LNCAP (cell line): ENCODE results near the gene SPATA7.

Experiments used
- TF ChIP-seq, protein P1 (sequence below): fragments of 450-650 bp; IDR thresholded peaks from 2 replicates; pipeline ENCODE4 v1.5.1; 2017; ENCODE audit warnings: mild to moderate bottlenecking

The SPATA7 gene

GRCh38 chr14:88354358-88354757, 31.1 kb upstream of the SPATA7 start:
- TF ChIP-seq, protein P1, sequence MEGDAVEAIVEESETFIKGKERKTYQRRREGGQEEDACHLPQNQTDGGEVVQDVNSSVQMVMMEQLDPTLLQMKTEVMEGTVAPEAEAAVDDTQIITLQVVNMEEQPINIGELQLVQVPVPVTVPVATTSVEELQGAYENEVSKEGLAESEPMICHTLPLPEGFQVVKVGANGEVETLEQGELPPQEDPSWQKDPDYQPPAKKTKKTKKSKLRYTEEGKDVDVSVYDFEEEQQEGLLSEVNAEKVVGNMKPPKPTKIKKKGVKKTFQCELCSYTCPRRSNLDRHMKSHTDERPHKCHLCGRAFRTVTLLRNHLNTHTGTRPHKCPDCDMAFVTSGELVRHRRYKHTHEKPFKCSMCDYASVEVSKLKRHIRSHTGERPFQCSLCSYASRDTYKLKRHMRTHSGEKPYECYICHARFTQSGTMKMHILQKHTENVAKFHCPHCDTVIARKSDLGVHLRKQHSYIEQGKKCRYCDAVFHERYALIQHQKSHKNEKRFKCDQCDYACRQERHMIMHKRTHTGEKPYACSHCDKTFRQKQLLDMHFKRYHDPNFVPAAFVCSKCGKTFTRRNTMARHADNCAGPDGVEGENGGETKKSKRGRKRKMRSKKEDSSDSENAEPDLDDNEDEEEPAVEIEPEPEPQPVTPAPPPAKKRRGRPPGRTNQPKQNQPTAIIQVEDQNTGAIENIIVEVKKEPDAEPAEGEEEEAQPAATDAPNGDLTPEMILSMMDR = no peak

DNA sequence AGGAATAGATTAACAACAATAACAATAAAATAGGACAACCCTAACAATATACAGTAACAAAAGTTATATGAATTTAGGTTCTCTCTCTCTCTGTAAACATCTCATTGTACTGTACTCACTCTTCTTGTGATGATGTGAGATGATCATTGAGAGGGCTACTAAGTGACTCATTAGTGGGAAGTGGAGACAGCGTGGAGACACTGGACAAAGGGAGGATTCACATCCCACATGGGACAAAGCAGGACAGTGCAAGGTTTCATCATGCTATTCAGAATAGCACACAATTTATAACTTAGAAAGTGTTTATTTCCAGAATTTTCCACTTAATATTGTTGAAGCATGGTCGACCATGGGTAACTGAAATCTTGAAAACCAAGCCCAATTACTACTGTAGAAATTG, 26.0 kb upstream of the SPATA7 start:
- TF ChIP-seq, protein P1 = no peak

DNA sequence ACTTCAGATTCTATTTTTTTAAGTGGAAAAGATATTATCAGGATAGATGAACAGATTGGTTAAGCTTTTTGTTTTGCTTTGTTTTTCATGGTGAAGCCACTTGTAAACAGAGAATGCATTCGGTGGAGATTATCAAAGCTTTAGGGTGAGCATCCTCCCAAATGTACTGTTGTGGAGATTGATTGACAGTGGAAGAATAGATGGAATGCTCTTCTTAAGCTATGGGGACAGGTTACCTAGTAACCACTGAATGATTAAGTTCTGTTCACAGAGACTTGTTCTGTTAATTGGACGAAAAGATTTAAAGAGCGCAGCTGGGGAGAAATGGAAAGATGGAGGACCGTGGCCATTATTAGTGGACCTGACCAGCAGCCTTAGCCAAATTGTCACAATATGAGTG, 21.8 kb upstream of the SPATA7 start:
- TF ChIP-seq, protein P1 = no peak

GRCh38 chr14:88364710-88365413, 20.6 kb upstream of the SPATA7 start:
- TF ChIP-seq, protein P1 = no peak

DNA sequence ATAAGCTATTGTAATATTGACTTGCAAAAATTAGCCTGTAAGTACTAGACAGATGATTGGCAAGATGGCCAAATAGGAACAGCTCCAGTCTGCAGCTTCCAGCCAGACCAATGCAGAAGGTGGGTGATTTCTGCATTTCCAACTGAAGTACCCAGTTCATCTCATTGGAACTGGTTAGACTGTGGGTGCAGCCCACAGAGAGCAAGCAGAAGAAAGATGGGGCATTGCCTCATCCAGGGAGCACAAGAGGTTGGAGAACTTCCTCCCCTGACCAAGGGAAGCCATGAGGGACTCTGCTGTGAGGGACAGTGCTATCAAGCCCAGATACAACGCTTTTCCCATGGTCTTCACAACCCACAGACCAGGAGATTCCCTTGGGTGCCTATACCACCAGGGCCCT, 16.0 kb upstream of the SPATA7 start:
- TF ChIP-seq, protein P1 = no peak

DNA sequence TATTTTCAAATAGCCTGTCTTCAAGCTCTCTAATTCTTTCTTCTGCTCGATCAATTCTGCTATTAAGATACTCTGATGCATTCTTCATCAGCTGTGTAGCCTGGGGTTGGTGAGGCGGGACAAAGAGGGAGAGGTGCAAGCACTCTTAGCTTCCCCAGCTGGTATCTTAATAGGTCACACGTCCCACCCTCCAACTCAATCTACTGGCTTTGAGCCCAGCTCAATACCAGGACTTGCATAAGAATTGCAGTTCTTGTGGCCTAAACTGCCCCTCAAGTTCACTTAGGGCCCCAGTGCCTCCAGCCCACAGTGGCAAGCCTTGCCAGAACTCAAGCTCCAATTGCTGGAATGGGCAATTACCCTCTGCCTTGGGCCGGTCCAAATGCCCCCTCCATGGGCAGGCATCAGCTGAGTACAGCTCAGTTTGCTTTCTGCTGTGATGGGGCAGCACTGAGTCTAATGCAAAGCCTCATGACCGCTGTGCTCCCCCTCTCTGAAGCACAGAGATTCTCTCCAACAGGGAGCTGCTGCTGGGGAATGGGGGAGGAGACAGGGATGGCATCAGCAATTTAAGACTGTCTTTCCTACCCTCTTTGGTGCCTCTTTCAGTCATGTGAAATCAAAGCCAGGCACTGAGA, 5.6 kb upstream of the SPATA7 start:
- TF ChIP-seq, protein P1 = no peak

DNA sequence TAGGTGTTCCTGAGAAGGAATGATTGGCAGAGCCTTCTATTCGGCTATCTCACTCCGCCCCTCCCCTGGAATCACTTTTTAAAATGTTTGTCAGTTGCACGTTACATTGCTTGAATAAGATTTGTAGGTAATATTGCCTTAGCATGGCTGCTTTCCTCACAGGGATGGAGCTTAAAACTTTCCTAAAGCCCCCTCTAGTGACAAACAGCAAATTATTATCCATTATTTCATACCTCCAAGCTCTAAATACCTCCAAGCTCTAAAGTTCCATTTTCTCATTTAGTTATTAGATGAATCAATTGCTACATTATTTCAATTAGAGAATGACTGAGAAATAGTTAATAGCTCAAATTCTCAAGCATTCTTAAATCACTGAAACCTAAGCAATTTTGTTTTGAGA, 5.1 kb upstream of the SPATA7 start:
- TF ChIP-seq, protein P1 = peak; percentile 27; the same call in 1 of the 2 replicates
